Spinal cord (tissue), 10 donors: Measurements from ENCODE around the gene MARCHF9. TPM values are rescaled to one million over a fixed set of nuclear protein-coding genes. Genes with fewer than 3 reads are reported as not detected.

Experiments
- DNase-seq, 6 donors: peaks; one replicate each; pipeline versions ENCODE4 v3.0.0 to v3.0.0-alpha.2; 2013 to 2015; ENCODE audit warnings: low spot score in 6 of 6, low read depth in 4 of 6
- H3K27ac ChIP-seq: one replicate; pipeline ENCODE4 v1.5.1; 2013; ENCODE audit warnings: low read depth, low read length, control low read depth
- H3K27me3 ChIP-seq: one replicate; pipeline ENCODE4 v1.6.1; 2013; ENCODE audit warnings: low read length; ENCODE audit not compliant: control insufficient read depth, insufficient read depth
- H3K36me3 ChIP-seq: one replicate; pipeline ENCODE4 v1.6.1; 2013; ENCODE audit warnings: low read length; ENCODE audit not compliant: control insufficient read depth, insufficient read depth
- H3K4me1 ChIP-seq: one replicate; pipeline ENCODE4 v1.6.1; 2013; ENCODE audit warnings: low read length; ENCODE audit not compliant: control insufficient read depth, insufficient read depth
- H3K4me3 ChIP-seq: one replicate; pipeline ENCODE4 v1.5.1; 2013; ENCODE audit warnings: low read depth, low read length, control low read depth
- H3K9me3 ChIP-seq: one replicate; pipeline ENCODE4 v1.6.1; 2013; ENCODE audit warnings: low read length; ENCODE audit not compliant: control insufficient read depth, insufficient read depth
- WGBS: methylation state at CpG from one replicate; pipeline ENCODE4 v1.1.5; 2013; ENCODE audit warnings: missing lambda C conversion rate; ENCODE audit not compliant: insufficient coverage; 5-methylcytosine and 5-hydroxymethylcytosine counted together
- polyA plus RNA-seq, 2 donors: library from polyadenylated mRNA; unstranded; fragments of 120-200 nt; gene quantifications; one replicate each; pipeline ENCODE4 v1.2.1, GENCODE V29; 2013; ENCODE audit not compliant: insufficient read length in 2 of 2
- small RNA-seq: library from RNA; depleted of rRNA; stranded (forward); fragments of <200 nt; gene quantifications from one replicate; pipeline ENCODE3, GENCODE V24; 2014; ENCODE audit warnings: low replicate concordance
- total RNA-seq, 2 donors: library from RNA; depleted of rRNA in 1 of 2; stranded (reverse); fragments of 120-200 nt in 1 of 2; fragments of >200 nt in 1 of 2; gene quantifications; one replicate each; pipeline versions ENCODE4 v1.2.3 to v1.2.4, GENCODE V29; 2013 to 2014
- donor health status: healthy.

The MARCHF9 gene
- total and polyA plus RNA-seq, 4 donors, result 13.0 to 47.7 (median 28.4) TPM

DNA sequence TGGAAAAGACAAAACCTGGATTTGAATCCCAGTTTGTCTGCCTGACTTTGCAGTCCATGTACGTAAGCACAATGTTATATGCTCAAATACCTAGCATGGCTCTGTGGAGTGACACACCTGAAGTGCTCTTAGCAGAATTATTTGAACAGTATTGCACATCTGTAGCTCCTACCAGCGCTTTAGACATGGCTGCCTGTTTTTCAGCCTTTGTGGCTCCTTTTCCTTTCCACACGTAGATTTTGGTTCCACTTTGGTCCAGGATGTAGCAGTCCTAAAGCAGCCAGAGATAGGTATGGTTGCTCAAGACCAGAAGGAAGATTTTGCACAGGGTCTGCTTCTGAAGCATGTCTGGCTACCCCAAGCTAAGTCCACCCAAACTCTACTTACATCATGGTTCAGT, 54.5 kb downstream of the MARCHF9 start:
- peaks cover 60% of the 10 kb centered on the region for H3K36me3 ChIP-seq
- H3K4me1 ChIP-seq, result peaks cover 6% of the 10 kb centered on the region
- no peak overlapping the region for H3K4me3 ChIP-seq
- no peaks in the 10 kb centered on the region for H3K27me3 ChIP-seq
- no peaks in the 10 kb centered on the region for H3K9me3 ChIP-seq
- no peak overlapping the region for H3K27ac ChIP-seq
- WGBS, result 96% methylated on average over 3 of the region's 3 CpGs
- no peak for DNase-seq

Small RNA genes within 50 kb of the gene (small RNA-seq; reads per million reads assigned to genes)
- not detected for gene RNU6-1083P

Other genes with a start within 250 kb of the MARCHF9 start
- 10 to 100 TPM; 19.9 to 46.7 TPM for gene DDIT3, start 234.6 kb upstream of the MARCHF9 start, total RNA-seq
- 10 to 100 TPM; 25.3 to 29.4 TPM for gene DDIT3, start 234.6 kb upstream of the MARCHF9 start, polyA plus RNA-seq
- 10 to 100 TPM in 1 of 2 donors, 1 to 10 TPM in 1; 9.4 to 18.2 TPM for gene MBD6, start 232.3 kb upstream of the MARCHF9 start, total RNA-seq
- 10 to 100 TPM; 63.2 to 74.0 TPM for gene MBD6, start 232.3 kb upstream of the MARCHF9 start, polyA plus RNA-seq
- 100 to 1,000 TPM; 125 to 162 TPM for gene DCTN2, start 207.9 kb upstream of the MARCHF9 start, total RNA-seq
- gene DCTN2, start 207.9 kb upstream of the MARCHF9 start, polyA plus RNA-seq, result 100 to 1,000 TPM; 232 to 246 TPM
- gene KIF5A, start 205.1 kb upstream of the MARCHF9 start, total RNA-seq, result 100 to 1,000 TPM in 1 of 2 donors, 10 to 100 TPM in 1; 34.8 to 101 TPM
- 100 to 1,000 TPM; 188 to 224 TPM for gene KIF5A, start 205.1 kb upstream of the MARCHF9 start, polyA plus RNA-seq
- gene PIP4K2C, start 163.9 kb upstream of the MARCHF9 start, total RNA-seq, result 10 to 100 TPM; 12.5 to 19.9 TPM
- 10 to 100 TPM; 19.0 to 20.7 TPM for gene PIP4K2C, start 163.9 kb upstream of the MARCHF9 start, polyA plus RNA-seq
- 10 to 100 TPM; 36.2 to 66.3 TPM for gene DTX3, start 150.3 kb upstream of the MARCHF9 start, total RNA-seq
- gene DTX3, start 150.3 kb upstream of the MARCHF9 start, polyA plus RNA-seq, result 100 to 1,000 TPM; 144 to 162 TPM
- gene ARHGEF25, start 143.7 kb upstream of the MARCHF9 start, total RNA-seq, result 10 to 100 TPM; 27.2 to 42.4 TPM
- gene ARHGEF25, start 143.7 kb upstream of the MARCHF9 start, polyA plus RNA-seq, result 10 to 100 TPM; 47.7 to 61.9 TPM
- 10 to 100 TPM; 11.7 to 19.7 TPM for gene B4GALNT1, start 121.9 kb upstream of the MARCHF9 start, total RNA-seq
- 10 to 100 TPM; 45.7 to 50.0 TPM for gene B4GALNT1, start 121.9 kb upstream of the MARCHF9 start, polyA plus RNA-seq
- gene OS9, start 61.0 kb upstream of the MARCHF9 start, total RNA-seq, result 100 to 1,000 TPM; 140 to 261 TPM
- 100 to 1,000 TPM; 178 to 203 TPM for gene OS9, start 61.0 kb upstream of the MARCHF9 start, polyA plus RNA-seq
- 10 to 100 TPM; 13.0 to 27.5 TPM for gene AGAP2, start 16.4 kb upstream of the MARCHF9 start, total RNA-seq
- 100 to 1,000 TPM; 109 to 120 TPM for gene AGAP2, start 16.4 kb upstream of the MARCHF9 start, polyA plus RNA-seq
- gene TSPAN31, start 10.1 kb upstream of the MARCHF9 start, total RNA-seq, result 10 to 100 TPM; 56.0 to 64.0 TPM
- 10 to 100 TPM; 72.6 to 86.5 TPM for gene TSPAN31, start 10.1 kb upstream of the MARCHF9 start, polyA plus RNA-seq
- 100 to 1,000 TPM in 1 of 2 donors, 10 to 100 TPM in 1; 62.9 to 116 TPM for gene CDK4, start 2.8 kb upstream of the MARCHF9 start, total RNA-seq
- gene CDK4, start 2.8 kb upstream of the MARCHF9 start, polyA plus RNA-seq, result 100 to 1,000 TPM; 138 to 142 TPM
- gene CYP27B1, start 12.0 kb downstream of the MARCHF9 start, total RNA-seq, result under 1 TPM in 1 of 2 donors, not detected in 1; 0.72 TPM
- 1 to 10 TPM; 1.4 to 1.9 TPM for gene CYP27B1, start 12.0 kb downstream of the MARCHF9 start, polyA plus RNA-seq
- gene METTL1, start 17.0 kb downstream of the MARCHF9 start, total RNA-seq, result 10 to 100 TPM in 1 of 2 donors, 1 to 10 TPM in 1; 4.1 to 11.6 TPM
- gene METTL1, start 17.0 kb downstream of the MARCHF9 start, polyA plus RNA-seq, result 10 to 100 TPM; 12.7 to 17.6 TPM
- 1 to 10 TPM; 5.5 to 6.1 TPM for gene EEF1AKMT3, start 17.5 kb downstream of the MARCHF9 start, total RNA-seq
- gene EEF1AKMT3, start 17.5 kb downstream of the MARCHF9 start, polyA plus RNA-seq, result 1 to 10 TPM; 4.7 to 6.0 TPM
- 10 to 100 TPM; 30.7 to 32.1 TPM for gene TSFM, start 27.7 kb downstream of the MARCHF9 start, total RNA-seq
- 10 to 100 TPM; 41.0 to 46.8 TPM for gene TSFM, start 27.7 kb downstream of the MARCHF9 start, polyA plus RNA-seq
- 100 to 1,000 TPM in 1 of 2 donors, 1 to 10 TPM in 1; 8.5 to 135 TPM for gene AVIL, start 63.6 kb downstream of the MARCHF9 start, total RNA-seq
- 10 to 100 TPM; 13.7 to 17.5 TPM for gene AVIL, start 63.6 kb downstream of the MARCHF9 start, polyA plus RNA-seq
- gene CTDSP2, start 91.6 kb downstream of the MARCHF9 start, total RNA-seq, result 100 to 1,000 TPM in 1 of 2 donors, 10 to 100 TPM in 1; 42.6 to 103 TPM
- 100 to 1,000 TPM; 101 to 111 TPM for gene CTDSP2, start 91.6 kb downstream of the MARCHF9 start, polyA plus RNA-seq
- gene ATP23, start 186.5 kb downstream of the MARCHF9 start, total RNA-seq, result 10 to 100 TPM in 1 of 2 donors, 1 to 10 TPM in 1; 8.9 to 13.7 TPM
- gene ATP23, start 186.5 kb downstream of the MARCHF9 start, polyA plus RNA-seq, result 1 to 10 TPM; 9.0 to 9.7 TPM